H1 (cell line): ENCODE results near the gene PLK3.

Source experiments
- CHD2 ChIP-seq: IDR thresholded peaks from 2 replicates; pipeline ENCODE4 v1.6.1; 2012; ENCODE audit warnings: low read length, improper control_type of control experiment
- EP300 ChIP-seq, 2 experiments: IDR thresholded peaks; 1 replicate in 1 of 2; 2 replicates in 1 of 2; pipeline ENCODE4 v1.6.1; 2011 to 2012; ENCODE audit warnings: low read depth in 2 of 2, low read length in 2 of 2, mild to moderate bottlenecking in 2 of 2, borderline replicate concordance in 1 of 2, inconsistent platforms in 1 of 2, moderate library complexity in 1 of 2
- EZH2 ChIP-seq: fragments of 200-600 bp; sonication (generic); IDR thresholded peaks from 2 replicates; pipeline ENCODE4 v1.7.1; 2012; ENCODE audit warnings: low read depth, mild to moderate bottlenecking, moderate library complexity, low read length, inconsistent platforms; ENCODE audit not compliant: severe bottlenecking
- MAX ChIP-seq: IDR thresholded peaks from 2 replicates; pipeline ENCODE4 v1.6.1; 2012; ENCODE audit warnings: inconsistent platforms
- POLR2A ChIP-seq, 2 experiments: IDR thresholded peaks; 1 replicate in 1 of 2; 2 replicates in 1 of 2; pipeline ENCODE4 v1.6.1; 2011; ENCODE audit warnings: low read depth in 2 of 2, low read length in 2 of 2, mild to moderate bottlenecking in 2 of 2; ENCODE audit errors: control extremely low read depth in 1 of 2
- TAF1 ChIP-seq: IDR thresholded peaks from 2 replicates; pipeline ENCODE4 v1.6.1; 2011; ENCODE audit warnings: mild to moderate bottlenecking, low read depth, low read length
- YY1 ChIP-seq: IDR thresholded peaks from 2 replicates; pipeline ENCODE4 v1.6.1; 2011; ENCODE audit warnings: low read depth, mild to moderate bottlenecking, low read length
- ZNF274 ChIP-seq: IDR thresholded peaks from 2 replicates; pipeline ENCODE4 v1.7.0; 2012; ENCODE audit warnings: low read length, borderline replicate concordance; ENCODE audit errors: extremely low read depth
- TF ChIP-seq, protein P1 (sequence below), 3 experiments: IDR thresholded peaks; 1 replicate in 2 of 3; 2 replicates in 1 of 3; pipeline versions ENCODE4 v1.5.1 to v1.6.1; 2011; ENCODE audit warnings: low read length in 3 of 3, mild to moderate bottlenecking in 3 of 3, inconsistent platforms in 2 of 3, low read depth in 1 of 3, moderate library complexity in 1 of 3; ENCODE audit not compliant: insufficient read depth in 1 of 3; ENCODE audit errors: control extremely low read depth in 1 of 3

- TF ChIP-seq, protein P1, sequence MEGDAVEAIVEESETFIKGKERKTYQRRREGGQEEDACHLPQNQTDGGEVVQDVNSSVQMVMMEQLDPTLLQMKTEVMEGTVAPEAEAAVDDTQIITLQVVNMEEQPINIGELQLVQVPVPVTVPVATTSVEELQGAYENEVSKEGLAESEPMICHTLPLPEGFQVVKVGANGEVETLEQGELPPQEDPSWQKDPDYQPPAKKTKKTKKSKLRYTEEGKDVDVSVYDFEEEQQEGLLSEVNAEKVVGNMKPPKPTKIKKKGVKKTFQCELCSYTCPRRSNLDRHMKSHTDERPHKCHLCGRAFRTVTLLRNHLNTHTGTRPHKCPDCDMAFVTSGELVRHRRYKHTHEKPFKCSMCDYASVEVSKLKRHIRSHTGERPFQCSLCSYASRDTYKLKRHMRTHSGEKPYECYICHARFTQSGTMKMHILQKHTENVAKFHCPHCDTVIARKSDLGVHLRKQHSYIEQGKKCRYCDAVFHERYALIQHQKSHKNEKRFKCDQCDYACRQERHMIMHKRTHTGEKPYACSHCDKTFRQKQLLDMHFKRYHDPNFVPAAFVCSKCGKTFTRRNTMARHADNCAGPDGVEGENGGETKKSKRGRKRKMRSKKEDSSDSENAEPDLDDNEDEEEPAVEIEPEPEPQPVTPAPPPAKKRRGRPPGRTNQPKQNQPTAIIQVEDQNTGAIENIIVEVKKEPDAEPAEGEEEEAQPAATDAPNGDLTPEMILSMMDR (IDR thresholded peaks at IDR 0.05; ENCODE audit: control extremely low read depth in 1 of 3, insufficient read depth in 1 of 3, low read depth in 1 of 3, low read length in 3 of 3), result no peak; a peak in 1 of 4 replicates
- TF ChIP-seq POLR2A (IDR thresholded peaks at IDR 0.05; ENCODE audit: control extremely low read depth in 1 of 2, low read depth in 2 of 2, low read length in 2 of 2), result no peak
- no peak for TF ChIP-seq EZH2
- no peak for TF ChIP-seq TAF1
- TF ChIP-seq CHD2, result no peak
- TF ChIP-seq EP300 (IDR thresholded peaks at IDR 0.05; ENCODE audit: borderline replicate concordance in 1 of 2, low read depth in 2 of 2, low read length in 2 of 2), result no peak
- TF ChIP-seq ZNF274, result no peak
- no peak for TF ChIP-seq MAX
- TF ChIP-seq YY1, result no peak
These were observed 16.5 kb upstream of the PLK3 start for GRCh38 chr1:44783697-44784093.
